ENCODE measurements around the gene ADCYAP1R1. TPM values are rescaled to one million over a fixed set of nuclear protein-coding genes. Genes with fewer than 3 reads are reported as not detected.
"Not testable (repeated sequence)": the region's sequence is repeated elsewhere in the genome, so short reads cannot be mapped to it uniquely, and the experiment has no call there.

ADCYAP1R1 gene
- total and polyA plus RNA-seq, 12 donors, result 0.22 to 25.0 (median 1.5) TPM

DNA sequence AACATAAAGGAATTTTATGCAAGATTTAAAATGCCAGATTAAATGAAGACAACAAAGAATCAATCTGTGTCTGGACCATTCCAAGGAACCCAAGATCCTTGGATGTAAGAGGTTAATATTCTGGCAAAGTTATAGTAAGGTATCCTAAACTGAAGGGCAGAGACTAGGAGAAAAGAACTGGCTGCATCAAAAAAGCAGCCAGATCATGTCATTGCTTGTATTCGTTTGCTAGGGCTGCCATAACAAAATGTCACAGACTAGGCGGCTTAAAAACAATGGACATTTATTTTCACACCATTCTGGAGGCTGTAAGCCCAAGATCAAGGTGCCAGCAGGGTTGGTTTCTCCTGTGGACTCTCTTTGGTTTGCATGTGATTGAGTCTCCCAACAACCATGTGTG is 99.7 kb downstream of the ADCYAP1R1 start:
- H3K4me1 ChIP-seq (replicated peaks in 1 of 2), result no peaks in the 10 kb centered on the region
- H3K27ac ChIP-seq, result no peak overlapping the region
- TF ChIP-seq POLR2A (IDR thresholded peaks at IDR 0.05), result no peak
- TF ChIP-seq, protein P1, sequence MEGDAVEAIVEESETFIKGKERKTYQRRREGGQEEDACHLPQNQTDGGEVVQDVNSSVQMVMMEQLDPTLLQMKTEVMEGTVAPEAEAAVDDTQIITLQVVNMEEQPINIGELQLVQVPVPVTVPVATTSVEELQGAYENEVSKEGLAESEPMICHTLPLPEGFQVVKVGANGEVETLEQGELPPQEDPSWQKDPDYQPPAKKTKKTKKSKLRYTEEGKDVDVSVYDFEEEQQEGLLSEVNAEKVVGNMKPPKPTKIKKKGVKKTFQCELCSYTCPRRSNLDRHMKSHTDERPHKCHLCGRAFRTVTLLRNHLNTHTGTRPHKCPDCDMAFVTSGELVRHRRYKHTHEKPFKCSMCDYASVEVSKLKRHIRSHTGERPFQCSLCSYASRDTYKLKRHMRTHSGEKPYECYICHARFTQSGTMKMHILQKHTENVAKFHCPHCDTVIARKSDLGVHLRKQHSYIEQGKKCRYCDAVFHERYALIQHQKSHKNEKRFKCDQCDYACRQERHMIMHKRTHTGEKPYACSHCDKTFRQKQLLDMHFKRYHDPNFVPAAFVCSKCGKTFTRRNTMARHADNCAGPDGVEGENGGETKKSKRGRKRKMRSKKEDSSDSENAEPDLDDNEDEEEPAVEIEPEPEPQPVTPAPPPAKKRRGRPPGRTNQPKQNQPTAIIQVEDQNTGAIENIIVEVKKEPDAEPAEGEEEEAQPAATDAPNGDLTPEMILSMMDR (IDR thresholded peaks at IDR 0.05), result no peak
- no peak overlapping the region for H3K4me3 ChIP-seq
- 58 to 73% (median 62%) methylated on average over 2 of the region's 2 CpGs for WGBS, 4 donors
- H3K27me3 ChIP-seq, result no peaks in the 10 kb centered on the region
- no peak for DNase-seq
- no peaks in the 10 kb centered on the region for H3K36me3 ChIP-seq (replicated peaks in 1 of 2)
- no peaks in the 10 kb centered on the region for H3K9me3 ChIP-seq (replicated peaks in 1 of 3)
- intact Hi-C loops (cut with DNase I), result no loop called here

DNA sequence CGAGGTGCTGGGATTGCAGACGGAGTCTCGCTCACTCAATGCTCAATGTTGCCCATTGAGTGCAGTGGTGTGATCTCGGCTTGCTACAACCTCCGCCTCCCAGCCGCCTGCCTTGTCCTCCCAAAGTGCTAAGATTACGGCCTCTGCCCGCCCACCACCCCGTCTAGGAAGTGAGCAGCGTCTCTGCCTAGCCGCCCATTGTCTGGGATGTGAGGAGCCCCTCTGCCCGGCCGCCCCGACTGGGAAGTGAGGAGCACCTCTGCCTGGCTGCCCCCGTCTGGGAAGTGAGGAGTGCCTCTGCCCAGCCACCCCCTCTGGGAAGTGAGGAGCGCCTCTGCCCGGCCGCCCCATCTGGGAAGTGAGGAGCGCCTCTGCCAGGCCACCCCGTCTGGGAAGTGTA is 101.2 kb downstream of the ADCYAP1R1 start:
- H3K4me1 ChIP-seq (replicated peaks in 1 of 2); H3K27ac ChIP-seq; intact Hi-C loops (cut with DNase I); DNase-seq; H3K36me3 ChIP-seq (replicated peaks in 1 of 2); H3K4me3 ChIP-seq; H3K27me3 ChIP-seq; H3K9me3 ChIP-seq (replicated peaks in 1 of 3): not testable (repeated sequence)
- WGBS, 4 donors, result 60 to 94% (median 83%) methylated on average over 1 to 20 of the region's 20 CpGs

DNA sequence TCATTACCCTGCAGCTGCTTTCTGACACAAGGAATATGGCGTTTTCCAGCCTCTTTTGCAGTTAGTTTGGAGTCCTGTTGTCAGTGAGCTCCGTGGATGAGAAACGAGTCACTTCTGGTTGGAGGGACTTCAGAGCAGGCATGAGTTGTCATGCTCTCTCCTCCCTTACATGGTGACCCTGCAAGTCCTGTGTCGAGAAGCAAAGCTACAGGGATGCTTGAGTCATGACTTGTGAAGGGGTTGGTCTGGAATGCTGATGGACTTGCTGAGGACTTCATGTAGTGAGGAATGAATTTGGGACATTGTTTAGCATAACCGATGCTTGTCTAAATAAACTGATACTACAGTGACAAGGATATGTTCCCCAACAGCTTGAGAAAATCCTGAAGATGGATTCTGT is 108.8 kb downstream of the ADCYAP1R1 start:
- H3K4me1 ChIP-seq (replicated peaks in 1 of 2), result no peaks in the 10 kb centered on the region
- no peak for DNase-seq
- TF ChIP-seq, protein P1 (IDR thresholded peaks at IDR 0.05), result no peak
- no peak for TF ChIP-seq POLR2A (IDR thresholded peaks at IDR 0.05)
- no peak overlapping the region for H3K27ac ChIP-seq
- peaks cover 3% of the 10 kb centered on the region for H3K27me3 ChIP-seq
- H3K9me3 ChIP-seq (replicated peaks in 1 of 3), result no peaks in the 10 kb centered on the region
- no peak overlapping the region for H3K4me3 ChIP-seq
- intact Hi-C loops (cut with DNase I), result no loop called here
- H3K36me3 ChIP-seq (replicated peaks in 1 of 2), result no peaks in the 10 kb centered on the region
- 53 to 61% (median 57%) methylated on average over 5 of the region's 5 CpGs for WGBS, 4 donors

Small RNA genes within 50 kb of the gene (small RNA-seq; reads per million reads assigned to genes)
- gene AC006466.1, result 0 reads per million in 2 donors

Other genes with a start within 250 kb of the ADCYAP1R1 start
- gene AQP1, start 140.5 kb upstream of the ADCYAP1R1 start, total RNA-seq, result 10 to 100 TPM in 8 of 9 donors, 1 to 10 TPM in 1; 7.6 to 57.8 (median 43.4) TPM
- gene AQP1, start 140.5 kb upstream of the ADCYAP1R1 start, polyA plus RNA-seq, result 10 to 100 TPM; 17.6 to 77.4 (median 23.9) TPM
- gene GHRHR, start 88.4 kb upstream of the ADCYAP1R1 start, total RNA-seq, result 1 to 10 TPM in 1 of 9 donors, under 1 TPM in 2, not detected in 6; 0.33 to 2.9 (median 0.60) TPM
- 10 to 100 TPM in 1 of 3 donors, under 1 TPM in 2; 0.44 to 11.5 (median 0.68) TPM for gene GHRHR, start 88.4 kb upstream of the ADCYAP1R1 start, polyA plus RNA-seq

Measured in adrenal gland (tissue), 12 donors.